Panc1 (cell line): ENCODE data around the gene FAM43A.

Source experiments
- POLR2AphosphoS5 ChIP-seq: IDR thresholded peaks from 2 replicates; pipeline ENCODE4 v1.6.1; 2012; ENCODE audit warnings: mild to moderate bottlenecking, low read depth, low read length, moderate library complexity
- SIN3A ChIP-seq: IDR thresholded peaks from 2 replicates; pipeline ENCODE4 v1.6.1; 2012; ENCODE audit warnings: low read depth, mild to moderate bottlenecking, low read length, moderate library complexity, borderline replicate concordance; ENCODE audit not compliant: insufficient read depth
- TCF7L2 ChIP-seq: IDR thresholded peaks from 2 replicates; pipeline ENCODE4 v1.6.1; 2011; ENCODE audit warnings: mild to moderate bottlenecking, low read depth, low read length, inconsistent platforms
- TF ChIP-seq, protein P1 (sequence below): fragments of 450-650 bp; IDR thresholded peaks from 2 replicates; pipeline ENCODE4 v1.5.1; 2017; ENCODE audit warnings: mild to moderate bottlenecking
- TF ChIP-seq, protein P2 (sequence below), 2 experiments: IDR thresholded peaks; 2 replicates each; pipeline ENCODE4 v1.6.1; 2011 to 2012; ENCODE audit warnings: low read depth in 2 of 2, control low read depth in 1 of 2, low read length in 1 of 2, mild to moderate bottlenecking in 1 of 2, moderate library complexity in 1 of 2; ENCODE audit not compliant: insufficient read depth in 1 of 2

DNA sequence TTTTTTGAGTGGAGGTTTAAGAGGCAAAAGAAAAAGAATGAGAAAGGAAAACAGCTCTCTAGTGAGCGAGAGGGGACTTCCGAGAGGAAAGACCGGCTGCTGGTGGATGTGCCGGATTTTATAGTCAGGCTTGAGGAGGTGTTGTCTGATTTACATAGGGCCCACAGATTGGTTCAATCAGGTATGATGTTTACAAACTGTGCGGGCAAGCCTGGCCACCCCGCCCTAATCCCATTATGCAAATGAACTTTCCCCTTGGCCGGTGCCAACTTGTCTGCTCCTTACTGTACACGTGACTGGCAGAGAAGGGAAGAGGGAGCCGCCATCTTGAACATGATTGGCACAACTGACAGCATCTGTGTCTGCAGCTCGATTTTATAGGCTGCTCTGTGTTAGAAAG is 44.7 kb downstream of the FAM43A start:
- TF ChIP-seq, protein P1, sequence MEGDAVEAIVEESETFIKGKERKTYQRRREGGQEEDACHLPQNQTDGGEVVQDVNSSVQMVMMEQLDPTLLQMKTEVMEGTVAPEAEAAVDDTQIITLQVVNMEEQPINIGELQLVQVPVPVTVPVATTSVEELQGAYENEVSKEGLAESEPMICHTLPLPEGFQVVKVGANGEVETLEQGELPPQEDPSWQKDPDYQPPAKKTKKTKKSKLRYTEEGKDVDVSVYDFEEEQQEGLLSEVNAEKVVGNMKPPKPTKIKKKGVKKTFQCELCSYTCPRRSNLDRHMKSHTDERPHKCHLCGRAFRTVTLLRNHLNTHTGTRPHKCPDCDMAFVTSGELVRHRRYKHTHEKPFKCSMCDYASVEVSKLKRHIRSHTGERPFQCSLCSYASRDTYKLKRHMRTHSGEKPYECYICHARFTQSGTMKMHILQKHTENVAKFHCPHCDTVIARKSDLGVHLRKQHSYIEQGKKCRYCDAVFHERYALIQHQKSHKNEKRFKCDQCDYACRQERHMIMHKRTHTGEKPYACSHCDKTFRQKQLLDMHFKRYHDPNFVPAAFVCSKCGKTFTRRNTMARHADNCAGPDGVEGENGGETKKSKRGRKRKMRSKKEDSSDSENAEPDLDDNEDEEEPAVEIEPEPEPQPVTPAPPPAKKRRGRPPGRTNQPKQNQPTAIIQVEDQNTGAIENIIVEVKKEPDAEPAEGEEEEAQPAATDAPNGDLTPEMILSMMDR, result no peak
- TF ChIP-seq POLR2AphosphoS5, result no peak
- TF ChIP-seq SIN3A, result no peak
- TF ChIP-seq, protein P2, sequence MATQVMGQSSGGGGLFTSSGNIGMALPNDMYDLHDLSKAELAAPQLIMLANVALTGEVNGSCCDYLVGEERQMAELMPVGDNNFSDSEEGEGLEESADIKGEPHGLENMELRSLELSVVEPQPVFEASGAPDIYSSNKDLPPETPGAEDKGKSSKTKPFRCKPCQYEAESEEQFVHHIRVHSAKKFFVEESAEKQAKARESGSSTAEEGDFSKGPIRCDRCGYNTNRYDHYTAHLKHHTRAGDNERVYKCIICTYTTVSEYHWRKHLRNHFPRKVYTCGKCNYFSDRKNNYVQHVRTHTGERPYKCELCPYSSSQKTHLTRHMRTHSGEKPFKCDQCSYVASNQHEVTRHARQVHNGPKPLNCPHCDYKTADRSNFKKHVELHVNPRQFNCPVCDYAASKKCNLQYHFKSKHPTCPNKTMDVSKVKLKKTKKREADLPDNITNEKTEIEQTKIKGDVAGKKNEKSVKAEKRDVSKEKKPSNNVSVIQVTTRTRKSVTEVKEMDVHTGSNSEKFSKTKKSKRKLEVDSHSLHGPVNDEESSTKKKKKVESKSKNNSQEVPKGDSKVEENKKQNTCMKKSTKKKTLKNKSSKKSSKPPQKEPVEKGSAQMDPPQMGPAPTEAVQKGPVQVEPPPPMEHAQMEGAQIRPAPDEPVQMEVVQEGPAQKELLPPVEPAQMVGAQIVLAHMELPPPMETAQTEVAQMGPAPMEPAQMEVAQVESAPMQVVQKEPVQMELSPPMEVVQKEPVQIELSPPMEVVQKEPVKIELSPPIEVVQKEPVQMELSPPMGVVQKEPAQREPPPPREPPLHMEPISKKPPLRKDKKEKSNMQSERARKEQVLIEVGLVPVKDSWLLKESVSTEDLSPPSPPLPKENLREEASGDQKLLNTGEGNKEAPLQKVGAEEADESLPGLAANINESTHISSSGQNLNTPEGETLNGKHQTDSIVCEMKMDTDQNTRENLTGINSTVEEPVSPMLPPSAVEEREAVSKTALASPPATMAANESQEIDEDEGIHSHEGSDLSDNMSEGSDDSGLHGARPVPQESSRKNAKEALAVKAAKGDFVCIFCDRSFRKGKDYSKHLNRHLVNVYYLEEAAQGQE (IDR thresholded peaks at IDR 0.05; ENCODE audit: insufficient read depth in 1 of 2, low read depth in 2 of 2, low read length in 1 of 2), result no peak
- no peak for TF ChIP-seq TCF7L2
